GM20431 (cell line): ENCODE results near the gene MBNL1.
"Not testable (repeated sequence)": the region's sequence is repeated elsewhere in the genome, so short reads cannot be mapped to it uniquely, and the experiment has no call there.

Experiments
- in situ Hi-C: fragments of 300-500 bp; cut with MseI, MboI; formaldehyde crosslinking; loops from one replicate; pipeline ENCODE4 v1.15.0; 2020; ENCODE audit warnings: low sequenced_read_pairs; ENCODE audit not compliant: unreplicated experiment

The MBNL1 gene

GRCh38 chr3:152365126-152365525, 96.4 kb downstream of the MBNL1 start:
- in situ Hi-C loops: no loop called here

GRCh38 chr3:152365766-152366593, 97.3 kb downstream of the MBNL1 start:
- in situ Hi-C loops: no loop called here

- in situ Hi-C loops: not testable (repeated sequence)
Observed at GRCh38 chr3:152367192-152367591, 98.5 kb downstream of the MBNL1 start.

GRCh38 chr3:152372633-152373032, 103.9 kb downstream of the MBNL1 start:
- in situ Hi-C loops: not testable (repeated sequence)

GRCh38 chr3:152373379-152373778, 104.7 kb downstream of the MBNL1 start:
- in situ Hi-C loops: no loop called here

- in situ Hi-C loops: no loop called here
Observed at GRCh38 chr3:152374262-152374990, 105.7 kb downstream of the MBNL1 start.

- in situ Hi-C loops: no loop called here
Observed at GRCh38 chr3:152375546-152375945, 106.8 kb downstream of the MBNL1 start.

GRCh38 chr3:152376351-152377183, 107.8 kb downstream of the MBNL1 start:
- in situ Hi-C loops: no loop called here

- in situ Hi-C loops: no loop called here
Observed at GRCh38 chr3:152377184-152377570, 108.4 kb downstream of the MBNL1 start.

GRCh38 chr3:152379415-152380042, 110.8 kb downstream of the MBNL1 start:
- in situ Hi-C loops: no loop called here

- in situ Hi-C loops: no loop called here
Observed at GRCh38 chr3:152380043-152380442, 111.3 kb downstream of the MBNL1 start.

- in situ Hi-C loops: no loop called here
Observed at GRCh38 chr3:152381881-152382295, 113.2 kb downstream of the MBNL1 start.

GRCh38 chr3:152382312-152383135, 113.8 kb downstream of the MBNL1 start:
- in situ Hi-C loops: no loop called here

- in situ Hi-C loops: no loop called here
Observed at GRCh38 chr3:152383136-152383606, 114.4 kb downstream of the MBNL1 start.

GRCh38 chr3:152384412-152384811, 115.7 kb downstream of the MBNL1 start:
- in situ Hi-C loops: no loop called here

GRCh38 chr3:152385761-152386160, 117.0 kb downstream of the MBNL1 start:
- in situ Hi-C loops: no loop called here

GRCh38 chr3:152386208-152386607, 117.5 kb downstream of the MBNL1 start:
- in situ Hi-C loops: no loop called here

- in situ Hi-C loops: no loop called here
Observed at GRCh38 chr3:152388631-152389030, 119.9 kb downstream of the MBNL1 start.

GRCh38 chr3:152389316-152389934, 120.7 kb downstream of the MBNL1 start:
- in situ Hi-C loops: no loop called here
